Kidney glomerular epithelial cell (primary cell): ENCODE measurements around the gene HNRNPDL.
"Not testable (repeated sequence)": the region's sequence is repeated elsewhere in the genome, so short reads cannot be mapped to it uniquely, and the experiment has no call there.

Experiments
- DNase-seq: peaks from one replicate; lab custom pipeline; 2025; lab: John Stamatoyannopoulos, UW

HNRNPDL gene

DNA sequence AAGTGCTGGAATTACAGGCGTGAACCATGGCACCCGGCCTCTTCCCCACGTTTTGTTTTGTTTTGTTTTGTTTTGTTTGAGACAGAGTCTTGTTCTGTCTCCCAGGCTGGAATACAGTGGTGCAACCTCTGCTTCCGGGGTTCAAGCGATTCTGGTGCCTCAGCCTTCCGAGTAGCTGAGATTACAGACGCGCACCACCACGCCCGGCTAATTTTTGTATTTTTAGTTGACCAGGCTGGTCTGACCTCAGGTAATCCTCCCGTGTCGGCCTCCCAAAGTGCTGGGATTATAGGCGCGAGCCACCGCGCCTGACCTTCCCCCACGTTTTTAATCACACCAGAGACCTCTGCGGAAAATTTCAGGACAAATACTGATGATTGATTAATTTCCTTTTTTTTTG lies 2.3 kb upstream of the HNRNPDL start:
- DNase-seq, result no peak

DNA sequence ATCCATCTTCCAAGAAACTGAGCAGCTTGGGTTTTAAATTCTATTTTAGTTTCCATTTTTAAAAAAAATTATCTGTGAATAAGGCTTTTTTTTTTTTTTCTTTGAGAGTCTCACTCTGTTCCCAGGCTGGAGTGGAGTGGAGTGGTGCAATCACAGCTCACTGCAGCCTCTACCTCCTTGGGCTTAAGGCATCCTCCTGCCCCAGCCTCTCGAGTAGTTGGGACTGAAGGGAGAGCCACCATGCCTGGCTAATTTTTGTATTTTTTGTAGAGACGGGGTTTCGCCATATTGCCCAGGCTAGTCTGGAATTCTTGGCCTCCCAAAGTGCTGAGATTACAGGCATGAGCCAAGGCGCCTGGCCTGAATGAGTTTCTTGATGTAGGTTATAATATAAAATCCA lies 1.6 kb upstream of the HNRNPDL start:
- no peak for DNase-seq

DNA sequence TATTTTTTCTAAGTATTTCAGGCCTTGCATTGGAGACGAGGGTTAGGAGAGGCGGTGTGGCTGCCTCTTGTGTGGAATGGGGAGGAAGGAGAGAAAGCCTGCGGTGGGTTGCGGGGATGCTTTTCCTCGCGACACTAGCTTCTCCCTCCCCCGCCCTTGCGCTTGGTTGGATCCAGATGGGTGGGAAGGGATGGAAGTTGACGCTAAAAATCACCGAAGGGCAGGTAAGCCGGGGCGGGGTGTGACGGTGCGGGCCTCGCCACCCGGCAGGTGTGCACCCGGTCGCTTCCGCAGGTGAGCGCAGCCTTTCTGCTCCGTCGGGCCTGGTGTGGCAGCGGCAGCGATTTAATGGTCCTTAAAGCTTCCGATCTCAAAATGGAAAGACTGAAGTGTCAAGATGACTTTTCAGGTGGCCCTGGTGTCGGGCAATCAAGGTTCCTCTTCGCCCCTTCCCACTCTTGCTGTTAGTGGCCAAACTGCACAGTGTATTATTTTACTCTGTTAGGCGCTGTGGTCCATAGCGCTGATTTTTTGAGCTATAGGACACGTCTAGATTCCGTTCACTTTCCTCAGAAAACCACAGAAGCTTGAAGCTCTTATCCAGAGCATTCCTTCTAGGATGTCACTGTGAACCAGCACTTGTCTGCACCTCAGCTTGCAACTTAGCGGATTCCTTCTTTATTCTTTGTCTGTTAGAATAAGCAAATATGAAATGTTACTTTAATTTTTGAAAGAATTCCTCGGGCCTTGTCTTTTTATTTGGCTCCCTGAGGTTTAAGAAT lies 893 bp upstream of the HNRNPDL start:
- DNase-seq, result no peak

DNA sequence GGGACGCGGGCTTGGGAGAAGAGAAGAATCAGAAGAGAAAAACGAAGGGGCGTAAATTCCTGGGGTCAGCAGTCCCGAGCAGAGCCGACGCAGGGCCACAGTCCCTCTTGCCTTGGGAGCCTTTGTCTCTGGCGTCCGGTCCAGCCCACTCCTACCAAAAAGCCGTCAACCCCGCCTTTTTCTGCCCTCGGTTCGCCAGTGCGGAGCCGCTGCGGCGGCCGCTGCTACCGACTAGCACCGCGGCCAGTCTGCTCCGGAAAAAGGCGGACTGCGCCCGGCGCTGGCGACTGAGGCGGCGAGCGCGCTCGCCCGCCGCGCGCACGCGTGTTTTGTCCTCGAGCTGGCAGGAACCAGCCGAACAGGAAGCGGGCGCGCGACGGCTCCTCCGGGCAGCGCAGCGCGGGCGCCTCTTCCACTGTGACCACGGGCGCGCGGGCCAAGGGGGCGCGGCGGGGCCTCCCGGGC lies 502 bp downstream of the HNRNPDL start:
- DNase-seq, result no peak

DNA sequence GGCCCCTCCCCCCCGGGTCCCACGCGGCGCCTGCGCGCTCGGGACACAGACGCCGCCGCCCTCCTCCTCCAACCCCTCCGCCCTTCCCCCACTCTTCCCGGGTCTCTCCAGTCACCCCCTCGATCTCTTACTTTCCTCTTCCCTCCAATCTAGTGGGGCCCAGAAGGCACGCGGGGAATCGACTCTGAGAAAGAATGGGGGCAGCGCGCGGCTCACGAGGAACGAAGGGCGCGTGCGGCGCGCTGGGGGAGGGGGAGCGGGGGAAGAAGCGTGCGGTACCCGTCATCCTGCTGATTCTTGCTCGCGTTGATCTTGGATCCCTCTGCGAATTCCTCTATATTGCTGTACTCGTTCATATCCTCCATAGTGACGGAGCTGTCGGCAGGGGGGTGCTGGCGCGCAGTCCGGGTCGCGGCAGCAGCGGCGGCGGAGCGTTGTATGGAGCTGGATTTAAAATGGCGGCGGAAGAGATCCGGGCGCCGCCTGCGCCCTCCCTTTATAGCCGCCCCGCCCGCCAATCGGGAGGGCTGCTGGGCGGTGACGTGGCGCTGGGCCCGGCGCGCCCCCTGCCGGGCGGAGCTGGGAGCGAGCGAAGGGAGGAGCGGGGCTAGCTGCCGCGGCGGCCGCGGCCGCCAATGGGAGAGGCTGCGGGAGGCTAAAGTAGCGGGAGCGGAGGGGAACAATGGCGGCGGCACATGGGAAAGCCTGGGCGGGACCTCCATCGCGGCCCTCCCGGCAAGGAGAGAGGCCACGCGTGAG lies 1.1 kb downstream of the HNRNPDL start:
- peak; percentile 89 for DNase-seq

DNA sequence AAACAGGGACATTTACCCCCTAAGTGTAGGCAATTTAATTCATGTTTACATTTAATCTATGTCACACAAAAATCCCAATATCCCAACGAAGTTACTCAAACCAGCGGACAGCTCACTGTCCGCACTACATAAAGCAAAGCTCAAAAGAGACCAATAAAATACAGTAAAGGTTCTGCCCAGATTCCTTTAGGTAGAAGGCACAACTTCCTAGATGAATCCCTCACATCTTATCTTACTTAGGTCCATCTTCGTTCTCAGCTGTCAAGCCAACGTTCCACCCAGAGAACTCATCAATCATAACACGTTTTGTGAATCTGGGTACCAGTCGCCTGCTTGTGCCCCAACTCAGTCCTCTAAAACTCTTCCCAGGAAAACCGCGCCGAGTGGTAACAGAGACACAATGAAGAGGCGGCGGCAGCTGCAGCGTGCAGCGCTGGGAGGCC lies 1.7 kb downstream of the HNRNPDL start:
- peak; percentile 38 for DNase-seq

GRCh38 chr4:82425478-82425877 lies 4.8 kb downstream of the HNRNPDL start:
- no peak for DNase-seq

DNA sequence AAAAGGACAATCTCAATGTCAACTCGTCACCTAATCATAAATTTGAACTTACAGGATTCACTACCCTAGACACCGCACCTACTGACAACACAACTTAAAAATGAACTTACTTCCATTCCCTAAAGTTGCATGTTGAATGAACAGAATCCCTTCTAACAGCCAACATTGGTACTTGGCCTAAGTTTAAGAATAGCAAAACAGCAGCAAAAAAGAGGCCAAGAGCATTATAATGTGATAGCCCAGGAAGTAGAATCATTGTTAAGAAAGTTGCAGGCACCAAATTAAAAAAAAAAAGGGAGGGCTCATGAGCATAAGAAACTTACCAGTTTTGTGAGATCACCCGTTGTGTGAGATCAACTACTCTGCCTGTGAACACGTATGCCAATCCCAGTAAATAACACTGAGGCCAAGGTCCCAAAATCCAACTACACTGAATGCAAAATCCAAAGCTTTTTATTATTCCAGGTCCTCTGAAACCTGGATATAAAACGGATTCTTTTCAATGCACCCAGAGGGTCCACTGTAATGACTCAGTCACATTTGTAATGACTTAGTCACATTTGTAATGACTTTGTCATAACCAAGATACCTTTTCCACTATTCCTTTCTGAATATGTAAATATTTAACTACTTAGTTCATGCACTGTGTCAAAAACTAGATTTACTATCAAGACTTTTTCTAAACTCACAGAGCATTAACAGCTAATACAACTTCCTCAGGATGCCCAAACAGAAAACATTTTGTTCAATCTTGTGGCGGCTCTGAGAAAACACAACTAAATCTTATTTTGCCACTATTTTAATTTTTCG lies 6.8 kb downstream of the HNRNPDL start:
- DNase-seq, result peak; percentile 62

DNA sequence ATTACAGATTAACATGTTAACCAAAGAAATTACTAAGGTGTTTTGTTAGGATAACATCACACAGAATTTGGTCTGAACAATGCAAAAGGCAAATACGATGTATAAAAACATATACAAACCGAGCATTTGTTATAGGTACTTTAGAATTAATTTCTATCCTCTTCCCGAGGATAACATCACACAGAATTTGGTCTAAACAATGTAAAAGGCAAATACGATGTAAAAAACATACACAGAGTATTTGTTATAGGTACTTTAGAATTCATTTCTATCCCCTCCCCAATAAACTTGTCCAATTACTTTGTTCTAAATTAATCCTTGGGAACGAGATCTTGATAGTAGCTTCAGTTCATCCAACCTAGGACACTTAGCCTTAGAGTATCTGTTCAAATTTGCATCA lies 7.6 kb downstream of the HNRNPDL start:
- DNase-seq, result no peak

DNA sequence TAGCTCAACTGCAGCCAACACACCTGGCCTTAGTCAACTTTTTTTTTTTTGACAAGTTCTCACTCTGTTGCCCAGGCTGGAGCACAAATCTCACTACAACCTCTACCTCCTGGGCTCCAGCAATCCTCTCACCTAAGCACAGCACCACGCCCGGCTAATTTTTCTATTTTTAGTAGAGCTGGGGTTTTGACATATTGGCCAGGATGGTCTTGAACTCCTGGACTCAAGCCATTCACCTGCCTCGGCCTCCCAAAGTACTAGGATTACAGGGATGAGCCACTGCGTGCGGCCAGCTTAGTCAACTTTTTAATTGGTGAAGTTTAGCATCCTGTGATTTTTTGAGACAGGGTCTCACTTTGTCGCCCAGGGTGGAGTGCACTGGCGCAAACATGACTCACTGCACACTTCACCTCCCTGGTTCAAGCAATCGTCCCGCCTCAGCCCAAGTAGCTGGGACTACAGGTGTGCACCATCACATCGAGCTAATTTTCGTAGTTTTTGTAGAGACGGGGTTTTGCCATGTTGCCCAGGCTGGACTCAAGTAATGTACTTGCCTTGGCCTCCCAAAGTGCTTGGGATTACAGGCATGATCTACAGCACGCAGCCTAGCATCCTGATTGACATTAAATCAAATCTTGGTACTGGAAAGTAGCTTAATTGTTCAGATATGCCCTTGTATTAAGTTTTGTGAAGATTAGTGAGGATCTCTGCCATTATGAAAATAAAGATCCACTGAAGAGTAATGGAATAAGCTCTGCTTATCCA lies 8.3 kb downstream of the HNRNPDL start:
- no peak for DNase-seq

DNA sequence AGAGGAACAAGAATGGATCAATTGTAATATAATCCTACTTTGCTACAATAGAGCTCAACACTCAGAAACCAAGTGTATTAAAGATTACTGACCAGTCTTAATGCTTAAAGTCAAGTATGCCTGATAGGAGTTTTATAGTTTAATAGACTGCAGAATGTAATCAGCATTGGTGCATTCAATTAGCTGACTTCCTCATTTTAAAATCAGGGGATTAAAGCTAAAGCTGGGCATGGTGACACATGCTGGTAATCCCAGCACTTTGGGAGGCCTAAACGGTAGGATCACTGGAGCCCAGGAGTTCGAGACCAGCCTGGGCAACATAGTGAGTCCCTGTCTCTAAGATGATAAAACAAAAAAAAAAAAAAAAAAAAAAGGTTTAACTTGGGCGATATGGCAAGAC lies 10.8 kb downstream of the HNRNPDL start:
- no peak for DNase-seq

GRCh38 chr4:82415922-82416365 lies 14.3 kb downstream of the HNRNPDL start:
- no peak for DNase-seq

- not testable (repeated sequence) for DNase-seq
Measured at GRCh38 chr4:82415061-82415460, 15.2 kb downstream of the HNRNPDL start.

GRCh38 chr4:82403725-82404124 lies 26.5 kb downstream of the HNRNPDL start:
- no peak for DNase-seq

GRCh38 chr4:82402196-82402775 lies 28.0 kb downstream of the HNRNPDL start:
- DNase-seq, result no peak

DNA sequence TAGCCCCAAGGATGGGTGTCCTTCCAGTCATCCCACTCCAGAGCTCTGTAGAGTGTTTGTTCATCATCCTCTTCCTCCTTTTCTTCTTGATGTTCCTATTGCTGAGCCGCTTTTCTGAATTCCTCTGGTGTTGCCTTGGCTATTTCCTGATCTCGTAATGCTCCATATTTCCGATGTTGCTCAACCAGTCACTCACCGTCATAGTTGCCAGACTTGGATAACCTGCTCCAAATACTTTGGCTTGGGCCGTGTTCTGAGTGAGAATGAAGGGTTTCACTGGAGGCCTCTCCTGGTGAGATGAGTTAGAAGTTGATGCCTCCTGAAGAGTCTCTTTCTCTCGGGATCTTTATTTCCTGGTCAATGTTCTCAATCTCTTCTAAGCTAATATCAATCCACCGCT lies 28.7 kb downstream of the HNRNPDL start:
- no peak for DNase-seq

DNA sequence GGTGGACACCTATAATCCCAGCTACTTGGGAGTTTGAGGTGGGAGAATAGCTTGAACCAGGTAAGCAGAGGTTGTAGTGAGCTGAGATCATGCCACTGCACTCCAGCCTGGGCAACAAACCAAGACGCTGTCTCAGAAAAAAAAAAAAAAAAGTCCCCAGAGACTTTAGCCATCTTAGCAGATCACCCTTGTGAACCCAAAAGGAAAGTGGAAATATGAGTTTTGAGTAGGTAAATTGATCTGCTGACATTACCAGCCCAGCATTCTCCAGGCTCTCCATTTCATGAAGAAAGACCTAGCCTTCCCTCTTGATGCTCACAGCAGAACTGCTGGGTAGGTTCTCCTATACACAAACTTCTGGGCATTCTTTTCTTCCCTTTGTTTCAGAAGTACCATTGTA lies 32.0 kb downstream of the HNRNPDL start:
- no peak for DNase-seq

DNA sequence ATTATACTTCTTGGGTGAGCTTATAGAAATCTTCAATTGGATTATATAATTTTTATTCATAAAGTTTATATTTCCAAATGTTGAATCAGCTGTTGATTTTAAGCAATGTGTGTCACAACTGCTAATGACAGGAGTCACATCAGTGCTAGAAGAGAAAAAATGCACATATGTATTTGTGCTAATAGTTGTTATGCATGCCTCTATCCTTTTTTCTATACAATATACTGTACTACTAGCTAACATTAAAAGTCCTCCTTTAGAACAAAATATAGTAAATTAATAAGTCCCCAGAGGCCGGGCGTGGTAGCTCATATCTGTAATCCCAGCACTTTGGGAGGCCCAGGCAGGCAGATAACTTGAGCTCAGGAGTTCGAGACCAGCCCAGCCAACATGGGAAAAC lies 32.7 kb downstream of the HNRNPDL start:
- DNase-seq, result no peak

DNA sequence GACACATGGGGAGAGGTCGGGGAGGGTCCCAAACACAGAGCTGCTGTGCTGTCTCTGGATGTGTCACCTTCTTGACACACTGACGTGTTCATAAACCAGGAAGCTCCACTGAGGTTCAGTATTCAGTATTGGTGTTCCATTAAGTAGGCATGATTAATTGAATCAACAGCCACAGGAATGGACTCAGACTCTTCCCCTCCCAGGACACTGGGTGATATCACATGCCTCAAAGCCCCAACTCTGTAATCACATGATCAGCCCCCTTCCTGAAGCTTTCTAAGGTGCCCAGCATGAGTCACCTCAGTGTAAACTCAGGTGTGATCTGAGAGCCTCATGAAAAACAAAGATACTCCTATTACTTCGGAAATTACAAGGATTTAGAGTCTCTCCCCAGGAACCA lies 35.4 kb downstream of the HNRNPDL start:
- DNase-seq, result peak; percentile 82

DNA sequence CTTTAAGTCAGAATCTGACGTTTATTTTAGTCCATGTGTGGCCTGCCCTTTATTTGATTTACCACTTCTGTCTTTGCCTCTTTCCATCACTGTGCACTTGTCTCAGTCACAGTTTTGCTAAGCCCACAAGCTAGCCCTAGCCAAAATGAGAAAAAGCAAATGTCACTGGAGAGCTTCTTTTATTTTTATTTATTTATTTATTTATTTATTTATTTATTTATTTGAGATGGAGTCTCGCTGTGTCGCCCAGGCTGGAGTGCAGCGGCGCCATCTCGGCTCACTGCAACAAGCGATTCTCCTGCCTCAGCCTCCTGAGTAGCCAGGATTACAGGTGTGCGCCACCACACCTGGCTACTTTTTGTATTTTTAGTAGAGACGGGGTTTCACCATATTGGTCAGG lies 40.2 kb downstream of the HNRNPDL start:
- DNase-seq, result not testable (repeated sequence)

DNA sequence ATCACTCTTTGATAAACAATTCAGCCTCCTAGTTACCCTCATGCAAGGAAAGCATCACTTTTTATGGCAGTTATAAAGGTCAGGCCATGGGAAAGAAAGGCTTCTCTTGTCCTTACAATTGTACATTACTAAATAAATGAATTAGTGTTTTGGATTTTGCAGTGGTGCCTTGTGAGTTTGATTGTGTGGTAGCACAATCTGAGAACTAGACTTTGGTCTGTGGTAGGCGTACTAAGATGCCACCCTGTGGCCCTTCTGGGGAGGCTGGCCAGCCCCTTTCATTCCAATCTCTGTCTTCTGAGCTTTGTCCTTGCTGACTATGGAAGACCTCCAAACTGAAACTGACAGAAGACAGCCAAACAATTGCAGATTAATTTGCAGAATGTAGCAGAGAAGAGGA lies 41.9 kb downstream of the HNRNPDL start:
- DNase-seq, result no peak
